CD4-positive, alpha-beta memory T cell (primary cell): ENCODE results near the gene QRSL1. TPM values are rescaled to one million over a fixed set of nuclear protein-coding genes. Genes with fewer than 3 reads are reported as not detected.

Experiments
- CTCF ChIA-PET: fragments of 350-600 bp; sonication (Branson Sonifier 250); formaldehyde crosslinking; loops from one replicate; lab custom pipeline; 2021; ENCODE audit warnings: inconsistent platforms; ENCODE audit not compliant: partially characterized antibody; lab: Charles Lee
- POLR2A ChIA-PET: fragments of 350-600 bp; sonication (Branson Sonifier 250); formaldehyde crosslinking; loops from one replicate; lab custom pipeline; 2021; ENCODE audit not compliant: partially characterized antibody; lab: Charles Lee
- DNase-seq, 5 donors: peaks; one replicate each; pipeline versions ENCODE4 v3.0.0 to v3.0.0-alpha.2; 2020 to 2022; ENCODE audit warnings: mixed read lengths in 1 of 5
- H3K27ac ChIP-seq: one replicate; pipeline ENCODE4 v1.7.0; 2013; ENCODE audit warnings: low read depth, low read length
- H3K27me3 ChIP-seq: 2 replicates; pipeline ENCODE4 v1.7.0; 2013; ENCODE audit warnings: mild to moderate bottlenecking, low read length, moderate library complexity; ENCODE audit not compliant: insufficient read depth
- H3K36me3 ChIP-seq: 2 replicates; pipeline ENCODE4 v1.7.0; 2013; ENCODE audit warnings: mild to moderate bottlenecking, low read length, moderate library complexity; ENCODE audit not compliant: insufficient read depth
- H3K4me1 ChIP-seq: 2 replicates; pipeline ENCODE4 v1.7.0; 2013; ENCODE audit warnings: mild to moderate bottlenecking, low read length, moderate library complexity; ENCODE audit not compliant: insufficient read depth
- H3K4me3 ChIP-seq, 2 donors: one replicate each; pipeline ENCODE4 v1.7.0; 2013; ENCODE audit warnings: low read length in 2 of 2, mild to moderate bottlenecking in 1 of 2
- H3K9me3 ChIP-seq, 2 donors: one replicate each; pipeline ENCODE4 v1.7.0; 2013; ENCODE audit warnings: low read length in 2 of 2, control low read depth in 1 of 2; ENCODE audit not compliant: control insufficient read depth in 1 of 2
- H3K27ac Mint-ChIP-seq, 7 donors: one replicate each; pipeline ENCODE4 v1.8.0; 2020 to 2021; ENCODE audit warnings: mixed read lengths in 7 of 7, mild to moderate bottlenecking in 6 of 7, inconsistent platforms in 3 of 7, moderate library complexity in 3 of 7
- H3K27me3 Mint-ChIP-seq, 2 donors: one replicate each; pipeline ENCODE4 v1.8.0; 2020 to 2021; ENCODE audit warnings: mixed read lengths in 2 of 2
- H3K36me3 Mint-ChIP-seq, 2 donors: one replicate each; pipeline ENCODE4 v1.8.0; 2020 to 2021; ENCODE audit warnings: mixed read lengths in 2 of 2, inconsistent platforms in 1 of 2, mild to moderate bottlenecking in 1 of 2
- H3K4me1 Mint-ChIP-seq, 4 donors: one replicate each; pipeline ENCODE4 v1.8.0; 2020 to 2021; ENCODE audit warnings: mixed read lengths in 4 of 4, mild to moderate bottlenecking in 1 of 4
- H3K4me3 Mint-ChIP-seq, 8 donors: one replicate each; pipeline ENCODE4 v1.8.0; 2020 to 2021; ENCODE audit warnings: mixed read lengths in 8 of 8, mild to moderate bottlenecking in 7 of 8, moderate library complexity in 6 of 8, inconsistent platforms in 3 of 8
- H3K9me3 Mint-ChIP-seq, 8 donors: one replicate each; pipeline ENCODE4 v1.8.0; 2020 to 2021; ENCODE audit warnings: mixed read lengths in 8 of 8, mild to moderate bottlenecking in 5 of 8, inconsistent platforms in 3 of 8, moderate library complexity in 1 of 8
- intact Hi-C: fragments of 100-400 bp; cut with micrococcal nuclease; formaldehyde crosslinking; loops from one replicate; pipeline ENCODE4 v1.15.1; 2023
- polyA plus RNA-seq, 2 donors: library from polyadenylated mRNA; unstranded; fragments of 300-500 nt; fragmentation: Illumina TruSeq; gene quantifications; one replicate each; pipeline ENCODE4 v1.2.3, GENCODE V29; 2021
- total RNA-seq, 2 experiments: library from RNA; stranded (reverse); gene quantifications; one replicate each; pipeline ENCODE4 v1.2.3, GENCODE V29; 2021

The QRSL1 gene
- total and polyA plus RNA-seq, 4 experiments from 2014 or later = 10.6 to 14.0 (median 12.9) TPM

DNA sequence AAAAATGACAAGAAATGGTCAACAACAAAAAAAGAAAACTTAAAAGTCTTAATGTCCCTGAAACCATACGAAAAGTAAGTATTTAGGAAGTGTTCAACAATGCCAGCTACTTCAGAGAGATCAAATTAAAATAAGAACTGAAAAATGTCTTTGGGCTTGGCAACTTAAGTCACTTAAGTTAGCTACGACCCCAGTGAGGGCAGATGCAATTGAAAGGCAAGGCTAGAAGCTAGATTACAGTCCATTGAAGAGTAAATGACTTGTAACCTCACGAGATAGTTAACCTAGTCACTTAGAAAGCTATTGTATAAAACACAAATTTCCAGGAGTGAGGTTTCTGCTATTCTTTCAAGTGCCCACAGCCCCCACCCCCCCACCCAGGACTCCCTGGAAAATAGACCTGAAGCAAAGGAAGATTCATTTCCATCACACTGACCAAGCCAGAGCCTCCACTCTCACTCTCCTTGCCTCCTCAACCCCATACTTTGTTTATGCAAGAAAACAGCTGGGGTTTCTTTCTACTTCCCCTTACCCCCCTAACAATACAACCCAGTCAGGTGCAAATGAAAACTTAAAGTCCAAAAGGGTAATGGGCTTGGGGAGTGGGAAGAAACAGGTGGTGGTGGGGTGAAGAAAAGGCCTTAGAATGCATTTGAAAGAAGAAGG, 14.7 kb upstream of the QRSL1 start:
- no peak overlapping the region for H3K27ac Mint-ChIP-seq
- Histone ChIP-seq H3K27me3 (no peaks in the 10 kb centered on the region), H3K9me3 (no peaks in the 10 kb centered on the region), H3K27ac (no peak overlapping the region), H3K4me3 (no peak overlapping the region), H3K4me1 (no peaks in the 10 kb centered on the region), H3K36me3 (no peaks in the 10 kb centered on the region)
- H3K36me3 Mint-ChIP-seq = peaks cover 27 to 31% of the 10 kb centered on the region in 2 donors
- no peak for DNase-seq
- H3K4me1 Mint-ChIP-seq = no peaks in the 10 kb centered on the region
- intact Hi-C loops = no loop called here
- ChIA-PET CTCF (no interaction called here), POLR2A (no interaction called here)
- no peaks in the 10 kb centered on the region for H3K27me3 Mint-ChIP-seq
- H3K9me3 Mint-ChIP-seq = no peaks in the 10 kb centered on the region
- no peak overlapping the region for H3K4me3 Mint-ChIP-seq

GRCh38 chr6:106617302-106617701, 12.1 kb upstream of the QRSL1 start:
- H3K36me3 ChIP-seq = no peaks in the 10 kb centered on the region
- H3K27me3 ChIP-seq = no peaks in the 10 kb centered on the region
- Mint-ChIP-seq H3K36me3 (peaks cover 29 to 39% of the 10 kb centered on the region in 2 donors), H3K4me1 (no peaks in the 10 kb centered on the region), H3K4me3 (no peak overlapping the region), H3K27me3 (no peaks in the 10 kb centered on the region), H3K9me3 (no peaks in the 10 kb centered on the region), H3K27ac (no peak overlapping the region)
- DNase-seq = no peak
- CTCF ChIA-PET = interaction anchor here (2.9 kb wide), 1 partner anchor 8 kb away, joined by 17 read pairs; no protein-coding TSS in a partner anchor
- intact Hi-C loops = no loop called here
- no peaks in the 10 kb centered on the region for H3K9me3 ChIP-seq
- POLR2A ChIA-PET = no interaction called here
- H3K27ac ChIP-seq = no peak overlapping the region
- H3K4me3 ChIP-seq = no peak overlapping the region
- H3K4me1 ChIP-seq = no peaks in the 10 kb centered on the region

DNA sequence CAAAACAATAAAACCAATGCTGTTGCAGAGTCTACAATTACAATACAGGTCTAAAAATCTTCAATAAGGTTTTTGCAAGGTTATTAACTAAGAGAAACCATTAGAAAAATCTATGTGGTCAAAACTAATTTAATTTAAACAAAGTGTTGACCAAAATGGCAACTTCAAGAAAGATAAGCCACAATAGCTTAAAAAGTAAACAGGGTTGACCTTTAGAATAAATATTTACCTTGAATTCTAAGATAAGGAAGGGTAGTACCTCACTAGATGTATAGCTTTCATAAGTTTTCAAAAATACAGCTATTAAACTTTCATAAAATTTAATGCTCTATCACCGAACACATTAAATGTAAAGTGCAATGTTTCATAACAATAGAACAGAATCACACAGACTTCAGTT, 11.5 kb upstream of the QRSL1 start:
- CTCF ChIA-PET = interaction anchor here (2.9 kb wide), 1 partner anchor 9 kb away, joined by 17 read pairs; no protein-coding TSS in a partner anchor
- Histone ChIP-seq H3K27ac (no peak overlapping the region), H3K4me1 (no peaks in the 10 kb centered on the region), H3K27me3 (no peaks in the 10 kb centered on the region), H3K9me3 (no peaks in the 10 kb centered on the region), H3K4me3 (no peak overlapping the region), H3K36me3 (no peaks in the 10 kb centered on the region)
- no peaks in the 10 kb centered on the region for H3K27me3 Mint-ChIP-seq
- intact Hi-C loops = no loop called here
- H3K9me3 Mint-ChIP-seq = no peaks in the 10 kb centered on the region
- H3K36me3 Mint-ChIP-seq = peaks cover 28 to 41% of the 10 kb centered on the region in 2 donors
- no peak overlapping the region for H3K4me3 Mint-ChIP-seq
- no peak overlapping the region for H3K27ac Mint-ChIP-seq
- no peak for DNase-seq
- H3K4me1 Mint-ChIP-seq = no peaks in the 10 kb centered on the region
- POLR2A ChIA-PET = no interaction called here

GRCh38 chr6:106618324-106618723, 11.1 kb upstream of the QRSL1 start:
- ChIA-PET POLR2A (no interaction called here), CTCF (interaction anchor here (2.9 kb wide), 1 partner anchor 9 kb away, joined by 17 read pairs; no protein-coding TSS in a partner anchor)
- H3K36me3 Mint-ChIP-seq = peaks cover 26 to 43% of the 10 kb centered on the region in 2 donors
- Histone ChIP-seq H3K27ac (no peak overlapping the region), H3K36me3 (no peaks in the 10 kb centered on the region), H3K4me3 (no peak overlapping the region), H3K4me1 (no peaks in the 10 kb centered on the region), H3K9me3 (no peaks in the 10 kb centered on the region), H3K27me3 (no peaks in the 10 kb centered on the region)
- H3K4me3 Mint-ChIP-seq = no peak overlapping the region
- intact Hi-C loops = no loop called here
- H3K27ac Mint-ChIP-seq = no peak overlapping the region
- no peak for DNase-seq
- no peaks in the 10 kb centered on the region for H3K9me3 Mint-ChIP-seq
- no peaks in the 10 kb centered on the region for H3K4me1 Mint-ChIP-seq
- no peaks in the 10 kb centered on the region for H3K27me3 Mint-ChIP-seq

GRCh38 chr6:106619223-106619622, 10.2 kb upstream of the QRSL1 start:
- Histone ChIP-seq H3K9me3 (no peaks in the 10 kb centered on the region), H3K4me1 (no peaks in the 10 kb centered on the region), H3K36me3 (no peaks in the 10 kb centered on the region), H3K4me3 (no peak overlapping the region), H3K27ac (no peak overlapping the region), H3K27me3 (no peaks in the 10 kb centered on the region)
- no peak for DNase-seq
- no peaks in the 10 kb centered on the region for H3K4me1 Mint-ChIP-seq
- H3K36me3 Mint-ChIP-seq = peaks cover 20 to 40% of the 10 kb centered on the region in 2 donors
- H3K27me3 Mint-ChIP-seq = no peaks in the 10 kb centered on the region
- CTCF ChIA-PET = interaction anchor here (1.2 to 2.9 kb wide), 2 partner anchors 10 to 11 kb away, joined by 3 to 17 read pairs; no protein-coding TSS in a partner anchor
- no peak overlapping the region for H3K4me3 Mint-ChIP-seq
- no peak overlapping the region for H3K27ac Mint-ChIP-seq
- H3K9me3 Mint-ChIP-seq = no peaks in the 10 kb centered on the region
- POLR2A ChIA-PET = no interaction called here
- intact Hi-C loops = no loop called here

DNA sequence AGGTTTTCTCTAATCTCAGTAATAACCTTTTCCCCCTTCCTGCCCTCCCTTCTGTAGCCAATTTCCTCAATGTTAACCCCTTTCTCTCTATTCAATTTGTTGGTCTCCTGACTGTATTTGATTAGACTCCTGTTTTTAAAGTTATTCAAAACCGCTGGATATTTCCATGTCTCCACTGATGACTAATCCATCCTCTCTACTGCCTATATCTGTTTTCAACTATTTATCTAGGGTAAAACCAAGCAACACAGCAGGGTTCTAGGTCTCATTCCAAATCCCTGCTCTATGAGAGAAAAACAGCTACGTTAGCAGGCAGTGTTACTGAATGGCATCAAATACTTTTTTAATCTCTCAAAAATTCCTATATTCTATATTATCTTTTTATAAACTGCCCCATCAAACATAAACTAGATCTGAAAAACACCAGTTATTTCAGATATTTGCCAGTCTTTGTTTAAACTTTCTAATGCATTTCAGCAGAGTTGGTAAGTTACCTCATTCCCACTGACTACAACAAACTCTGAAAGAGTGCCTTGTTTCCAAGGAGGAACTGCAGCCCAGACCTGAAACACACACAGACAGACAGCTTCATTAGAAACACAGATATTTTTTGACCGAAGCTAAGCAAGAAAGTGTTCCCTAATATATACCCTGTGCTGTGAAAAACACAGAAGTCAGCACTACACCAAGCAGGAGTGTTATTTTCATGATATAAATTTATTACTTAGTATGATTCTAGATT, 8.3 kb upstream of the QRSL1 start:
- H3K36me3 ChIP-seq = no peaks in the 10 kb centered on the region
- CTCF ChIA-PET = no interaction called here
- no peak overlapping the region for H3K4me3 ChIP-seq
- no peaks in the 10 kb centered on the region for H3K9me3 Mint-ChIP-seq
- no peaks in the 10 kb centered on the region for H3K9me3 ChIP-seq
- DNase-seq = no peak
- POLR2A ChIA-PET = no interaction called here
- H3K27ac ChIP-seq = no peak overlapping the region
- no peak overlapping the region for H3K27ac Mint-ChIP-seq
- H3K4me1 ChIP-seq = no peaks in the 10 kb centered on the region
- H3K4me1 Mint-ChIP-seq = peaks cover 0 to 4% (median 2%) of the 10 kb centered on the region in 4 donors
- H3K36me3 Mint-ChIP-seq = peaks cover 15 to 40% of the 10 kb centered on the region in 2 donors
- H3K27me3 Mint-ChIP-seq = no peaks in the 10 kb centered on the region
- intact Hi-C loops = no loop called here
- no peaks in the 10 kb centered on the region for H3K27me3 ChIP-seq
- H3K4me3 Mint-ChIP-seq = no peak overlapping the region

DNA sequence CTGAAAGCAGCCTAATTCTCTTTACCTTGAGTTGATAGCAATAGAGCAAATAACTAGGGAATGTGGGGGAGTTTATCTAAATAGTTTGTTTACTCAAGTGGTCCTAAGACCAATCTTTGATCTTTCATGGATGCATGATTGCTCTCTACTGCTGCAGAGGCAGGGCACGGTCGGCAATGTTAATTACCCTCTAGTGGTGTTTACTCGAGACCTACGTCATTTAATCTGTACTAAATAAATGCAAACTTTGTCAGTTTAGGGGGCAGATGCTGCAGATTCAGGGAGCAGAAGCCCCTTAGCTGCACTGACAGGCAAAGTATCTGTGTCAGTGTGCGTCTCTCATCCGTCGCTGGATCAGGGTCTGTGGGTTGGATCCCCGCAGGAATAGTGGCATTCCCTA, 7.0 kb upstream of the QRSL1 start:
- Histone ChIP-seq H3K4me3 (no peak overlapping the region), H3K27ac (no peak overlapping the region), H3K36me3 (no peaks in the 10 kb centered on the region), H3K9me3 (no peaks in the 10 kb centered on the region), H3K27me3 (no peaks in the 10 kb centered on the region), H3K4me1 (no peaks in the 10 kb centered on the region)
- CTCF ChIA-PET = no interaction called here
- H3K27ac Mint-ChIP-seq = no peak overlapping the region
- H3K4me3 Mint-ChIP-seq = no peak overlapping the region
- no peaks in the 10 kb centered on the region for H3K9me3 Mint-ChIP-seq
- H3K4me1 Mint-ChIP-seq = peaks cover 0 to 4% (median 2%) of the 10 kb centered on the region in 4 donors
- peaks cover 10 to 35% of the 10 kb centered on the region in 2 donors for H3K36me3 Mint-ChIP-seq
- intact Hi-C loops = no loop called here
- DNase-seq = no peak
- POLR2A ChIA-PET = no interaction called here
- H3K27me3 Mint-ChIP-seq = no peaks in the 10 kb centered on the region
